Activated B cell treated with CpG ODN at 0.5 μM for 24 hours (primary cell): ENCODE data around the gene CUEDC1. TPM values are rescaled to one million over a fixed set of nuclear protein-coding genes. Genes with fewer than 3 reads are reported as not detected.

Experiments
- ATAC-seq: fragments of 200-7000 bp; cut with Tn5 transposase; one replicate; pipeline ENCODE4 v1.10.0; 2021; ENCODE audit warnings: low read depth, mild to moderate bottlenecking, moderate library complexity
- CTCF ChIA-PET: fragments of 350-600 bp; sonication (Branson Sonifier 250); formaldehyde crosslinking; loops from one replicate; lab custom pipeline; 2021; ENCODE audit warnings: antibody characterized with exemption; lab: Charles Lee
- POLR2A ChIA-PET: fragments of 350-600 bp; sonication (Branson Sonifier 250); formaldehyde crosslinking; loops from one replicate; lab custom pipeline; 2021; ENCODE audit warnings: antibody characterized with exemption; lab: Charles Lee
- DNase-seq: peaks from one replicate; pipeline ENCODE4 v3.0.0; 2022
- H3K27ac Mint-ChIP-seq: one replicate; pipeline ENCODE4 v1.8.0; 2020; ENCODE audit warnings: mixed read lengths
- H3K27me3 Mint-ChIP-seq: one replicate; pipeline ENCODE4 v1.8.0; 2021; ENCODE audit warnings: mixed read lengths
- H3K36me3 Mint-ChIP-seq: one replicate; pipeline ENCODE4 v1.8.0; 2021; ENCODE audit warnings: low read depth, mixed read lengths
- H3K4me1 Mint-ChIP-seq: one replicate; pipeline ENCODE4 v1.8.0; 2021; ENCODE audit warnings: mixed read lengths
- H3K4me3 Mint-ChIP-seq: one replicate; pipeline ENCODE4 v1.8.0; 2020; ENCODE audit warnings: mild to moderate bottlenecking, mixed read lengths
- H3K9me3 Mint-ChIP-seq: one replicate; pipeline ENCODE4 v1.8.0; 2020; ENCODE audit warnings: mixed read lengths
- intact Hi-C: fragments of 100-400 bp; cut with micrococcal nuclease; formaldehyde crosslinking; loops from one replicate; pipeline ENCODE4 v1.15.1; 2024
- total RNA-seq: library from RNA; stranded (reverse); gene quantifications from 2 replicates; pipeline ENCODE4 v1.2.3, GENCODE V29; 2022
- TF ChIP-seq, protein P1 (sequence below): fragments of 200-600 bp; IDR thresholded peaks from one replicate; pipeline ENCODE4 v1.8.0; 2022; ENCODE audit warnings: antibody characterized with exemption, mild to moderate bottlenecking

Gene CUEDC1
- total RNA-seq, 1 donor from 2014 or later, result not detected

DNA sequence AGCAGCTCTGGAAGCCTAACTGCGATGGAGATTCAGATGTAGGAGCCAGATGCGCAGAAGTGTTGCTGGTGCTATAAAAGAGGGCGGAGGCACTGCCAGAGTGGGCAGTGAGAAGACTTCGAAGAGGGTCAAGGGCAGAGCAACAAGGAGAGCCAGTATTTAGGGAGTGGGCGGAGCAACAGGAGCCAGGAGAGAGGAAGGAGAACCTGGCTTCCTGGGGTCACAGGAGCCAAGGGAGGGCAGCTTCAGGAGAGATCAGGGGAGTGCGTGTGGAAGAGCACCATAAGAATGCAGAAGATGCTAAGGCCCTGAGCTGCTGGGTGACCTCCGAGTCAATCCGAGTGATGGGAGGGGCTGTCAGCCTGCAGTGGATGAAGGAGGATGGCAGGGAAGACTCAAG lies 90.9 kb downstream of the CUEDC1 start:
- CTCF ChIA-PET, result interaction anchor here (12.2 kb wide), 1 partner anchor 134 kb away, joined by 242 read pairs; no protein-coding TSS in a partner anchor
- H3K27ac Mint-ChIP-seq, result no peak overlapping the region
- no peaks in the 10 kb centered on the region for H3K9me3 Mint-ChIP-seq
- intact Hi-C loops, result no loop called here
- H3K27me3 Mint-ChIP-seq, result peaks cover 15% of the 10 kb centered on the region
- no peak overlapping the region for H3K4me3 Mint-ChIP-seq
- ATAC-seq, result no peak
- H3K4me1 Mint-ChIP-seq, result peaks cover 36% of the 10 kb centered on the region
- DNase-seq, result no peak
- no peaks in the 10 kb centered on the region for H3K36me3 Mint-ChIP-seq
- TF ChIP-seq, protein P1, sequence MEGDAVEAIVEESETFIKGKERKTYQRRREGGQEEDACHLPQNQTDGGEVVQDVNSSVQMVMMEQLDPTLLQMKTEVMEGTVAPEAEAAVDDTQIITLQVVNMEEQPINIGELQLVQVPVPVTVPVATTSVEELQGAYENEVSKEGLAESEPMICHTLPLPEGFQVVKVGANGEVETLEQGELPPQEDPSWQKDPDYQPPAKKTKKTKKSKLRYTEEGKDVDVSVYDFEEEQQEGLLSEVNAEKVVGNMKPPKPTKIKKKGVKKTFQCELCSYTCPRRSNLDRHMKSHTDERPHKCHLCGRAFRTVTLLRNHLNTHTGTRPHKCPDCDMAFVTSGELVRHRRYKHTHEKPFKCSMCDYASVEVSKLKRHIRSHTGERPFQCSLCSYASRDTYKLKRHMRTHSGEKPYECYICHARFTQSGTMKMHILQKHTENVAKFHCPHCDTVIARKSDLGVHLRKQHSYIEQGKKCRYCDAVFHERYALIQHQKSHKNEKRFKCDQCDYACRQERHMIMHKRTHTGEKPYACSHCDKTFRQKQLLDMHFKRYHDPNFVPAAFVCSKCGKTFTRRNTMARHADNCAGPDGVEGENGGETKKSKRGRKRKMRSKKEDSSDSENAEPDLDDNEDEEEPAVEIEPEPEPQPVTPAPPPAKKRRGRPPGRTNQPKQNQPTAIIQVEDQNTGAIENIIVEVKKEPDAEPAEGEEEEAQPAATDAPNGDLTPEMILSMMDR, result no peak
- POLR2A ChIA-PET, result interaction anchor here (0.9 kb wide), 1 partner anchor 15 kb away, joined by 4 read pairs; the partner anchor contains the start of gene MRPS23

- CTCF ChIA-PET, result interaction anchor here (12.2 kb wide), 1 partner anchor 136 kb away, joined by 242 read pairs; no protein-coding TSS in a partner anchor
- POLR2A ChIA-PET, result interaction anchor here (1.0 to 3.2 kb wide), 3 partner anchors 125 to 137 kb away, joined by 3 to 17 read pairs (median 3); partner anchors contain the start of gene VEZF1
Measured at GRCh38 chr17:57862694-57863667, 92.2 kb downstream of the CUEDC1 start.

DNA sequence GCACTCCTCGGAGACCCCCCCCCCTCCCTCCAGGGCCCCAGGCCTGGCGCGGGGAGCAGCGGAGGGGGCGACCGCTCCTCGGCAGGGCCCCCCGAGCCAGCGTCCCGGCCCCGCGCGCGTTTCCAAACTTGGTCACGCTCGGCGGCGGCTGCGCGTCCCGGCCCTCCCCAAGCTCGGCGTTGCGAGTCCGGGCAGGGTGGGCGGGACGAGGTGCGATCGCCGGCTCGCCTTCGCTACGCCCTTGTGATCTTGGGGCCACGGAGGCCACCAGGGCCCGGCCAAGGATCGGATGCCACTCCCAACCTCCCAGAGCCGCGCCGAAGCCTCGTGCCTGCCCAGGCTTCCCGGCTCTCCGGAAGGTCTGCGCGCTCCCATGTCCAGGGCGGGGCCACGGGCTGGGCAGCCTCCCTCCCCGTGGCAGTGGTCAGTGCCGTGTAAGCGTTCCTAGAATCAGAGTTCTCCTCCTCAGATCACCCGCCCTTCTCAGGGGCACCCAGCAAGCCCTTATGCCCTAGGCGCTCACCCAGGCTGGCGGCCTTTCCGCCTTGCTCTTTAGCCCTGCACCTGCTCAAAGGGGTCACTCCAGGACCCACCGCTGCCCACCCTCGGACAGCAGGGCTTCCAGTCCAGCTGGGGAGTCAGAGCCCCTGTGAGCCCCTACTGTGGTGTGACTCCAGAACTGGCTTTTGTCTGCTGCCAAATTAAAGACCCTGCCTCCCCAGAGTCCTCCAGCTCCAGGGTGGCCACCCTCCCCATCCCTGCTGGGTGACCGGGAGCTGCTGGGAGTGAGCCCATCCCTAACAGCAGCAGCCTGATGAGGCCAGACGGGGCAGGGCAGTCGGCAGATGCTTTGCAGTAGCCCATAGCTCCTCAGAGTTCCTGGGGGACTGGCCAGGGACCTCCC lies 93.2 kb downstream of the CUEDC1 start:
- no peaks in the 10 kb centered on the region for H3K36me3 Mint-ChIP-seq
- POLR2A ChIA-PET, result interaction anchor here (0.6 to 3.2 kb wide), 5 partner anchors 121 to 215 kb away, joined by 3 to 17 read pairs (median 3); partner anchors contain the start of gene VEZF1
- peaks cover 21% of the 10 kb centered on the region for H3K27me3 Mint-ChIP-seq
- CTCF ChIA-PET, result interaction anchor here (5.9 to 12.2 kb wide), 2 partner anchors 136 to 250 kb away, joined by 58 to 242 read pairs; no protein-coding TSS in a partner anchor
- intact Hi-C loops, result no loop called here
- TF ChIP-seq, protein P1, result no peak
- H3K4me1 Mint-ChIP-seq, result peaks cover 15% of the 10 kb centered on the region
- H3K27ac Mint-ChIP-seq, result no peak overlapping the region
- ATAC-seq (no peak), DNase-seq (no peak)
- no peaks in the 10 kb centered on the region for H3K9me3 Mint-ChIP-seq
- no peak overlapping the region for H3K4me3 Mint-ChIP-seq

More at GRCh38 chr17:57862694-57863667, 92.2 kb downstream of the CUEDC1 start:
- H3K9me3 Mint-ChIP-seq, result no peaks in the 10 kb centered on the region
- peaks cover 21% of the 10 kb centered on the region for H3K27me3 Mint-ChIP-seq
- H3K27ac Mint-ChIP-seq, result no peak overlapping the region
- no peak for DNase-seq
- no peak for ATAC-seq
- intact Hi-C loops, result no loop called here
- TF ChIP-seq, protein P1, result no peak
- H3K4me3 Mint-ChIP-seq, result no peak overlapping the region
- peaks cover 25% of the 10 kb centered on the region for H3K4me1 Mint-ChIP-seq
- no peaks in the 10 kb centered on the region for H3K36me3 Mint-ChIP-seq

DNA sequence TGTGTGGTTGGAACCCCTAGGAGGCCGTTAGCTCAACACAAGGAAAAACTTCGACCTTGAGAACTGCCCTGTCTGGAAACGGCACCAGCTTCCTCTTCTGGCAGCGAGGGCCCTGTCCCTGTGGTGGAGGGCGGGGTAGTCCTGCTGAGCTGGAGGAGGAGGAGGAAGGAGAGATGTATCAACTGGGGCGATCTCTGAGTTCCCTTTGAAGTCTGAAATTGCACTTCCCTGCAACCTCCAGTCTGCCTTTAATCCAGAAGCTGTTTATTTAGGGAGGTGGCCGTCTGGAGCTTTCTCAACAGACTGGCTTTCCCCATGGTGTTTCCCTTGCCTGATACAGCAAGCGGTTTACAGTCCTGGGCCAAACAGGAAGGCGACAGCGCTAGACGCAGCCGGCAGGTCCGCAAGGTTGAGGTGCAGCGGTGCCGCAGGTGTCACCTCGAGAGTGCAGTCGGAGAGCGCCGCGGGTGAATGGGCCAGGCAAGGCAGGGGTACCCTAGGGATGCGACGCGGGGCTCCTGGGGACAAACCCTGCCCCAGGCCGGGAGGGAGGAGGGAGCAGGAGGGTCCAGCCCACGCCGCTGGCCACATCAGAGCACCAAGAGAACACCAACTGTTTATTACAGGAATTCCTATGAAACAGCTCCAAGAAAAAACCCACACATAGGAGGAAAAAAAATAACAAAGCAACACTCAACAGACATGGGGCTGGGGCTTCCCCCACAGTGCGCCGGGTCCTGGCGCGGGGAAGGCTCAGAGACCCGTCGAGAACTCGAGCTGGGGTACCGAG lies 94.0 kb downstream of the CUEDC1 start:
- Mint-ChIP-seq H3K27me3 (peaks cover 21% of the 10 kb centered on the region), H3K27ac (no peak overlapping the region), H3K36me3 (no peaks in the 10 kb centered on the region), H3K4me3 (peak overlapping the region; percentile 79), H3K4me1 (peaks cover 14% of the 10 kb centered on the region), H3K9me3 (no peaks in the 10 kb centered on the region)
- DNase-seq, result no peak
- intact Hi-C loops, result no loop called here
- POLR2A ChIA-PET, result interaction anchor here (0.6 to 3.2 kb wide), 8 partner anchors 11 to 603 kb away, joined by 3 to 17 read pairs (median 4); partner anchors contain the start of gene MRPS23
- CTCF ChIA-PET, result interaction anchor here (0.7 to 12.2 kb wide), 5 partner anchors 9 to 333 kb away, joined by 3 to 242 read pairs (median 5); no protein-coding TSS in a partner anchor
- ATAC-seq, result peak; percentile 69
- TF ChIP-seq, protein P1, result no peak
